HepG2 (cell line): Measurements from ENCODE around the gene TRIM27. TPM values are rescaled to one million over a fixed set of nuclear protein-coding genes. Genes with fewer than 3 reads are reported as not detected.

ENCODE experiments used
- FOSL1 ChIP-seq: sonication (generic); formaldehyde crosslinking; IDR thresholded peaks from 2 replicates; pipeline ENCODE4 v1.9.0; 2021; ENCODE audit warnings: missing genetic modification reagents, borderline replicate concordance
- FOSL2 ChIP-seq: sonication (generic); formaldehyde crosslinking; IDR thresholded peaks from 2 replicates; pipeline ENCODE4 v1.4.0; 2020; ENCODE audit warnings: missing genetic modification reagents
- GTF3A ChIP-seq: sonication (generic); formaldehyde crosslinking; conservative IDR thresholded peaks from 2 replicates; pipeline ENCODE4 v1.4.0; 2020; ENCODE audit warnings: mild to moderate bottlenecking, missing genetic modification reagents
- HNRNPUL1 ChIP-seq: fragments of 200-400 bp; formaldehyde crosslinking; IDR thresholded peaks from 2 replicates; pipeline ENCODE4 v1.6.1; 2017; ENCODE audit warnings: low read depth, mild to moderate bottlenecking, low read length, moderate library complexity
- MAFK ChIP-seq, 2 experiments: IDR thresholded peaks in 1 of 2; conservative IDR thresholded peaks in 1 of 2; 2 replicates each; pipeline ENCODE4 v1.6.1; 2011; ENCODE audit warnings: improper control_type of control experiment in 2 of 2, low read length in 2 of 2
- NFE2 ChIP-seq: sonication (generic); formaldehyde crosslinking; IDR thresholded peaks from 2 replicates; pipeline ENCODE4 v1.4.0; 2020; ENCODE audit warnings: missing genetic modification reagents
- NFE2L2 ChIP-seq: fragments of 150-350 bp; IDR thresholded peaks from 2 replicates; pipeline ENCODE4 v1.6.1; 2014; ENCODE audit warnings: low read length
- POLR2AphosphoS5 ChIP-seq: IDR thresholded peaks from 2 replicates; pipeline ENCODE4 v1.6.1; 2012; ENCODE audit warnings: low read depth, low read length
- ZNF577 ChIP-seq: sonication (generic); formaldehyde crosslinking; IDR thresholded peaks from 2 replicates; pipeline ENCODE4 v1.4.0; 2020; ENCODE audit warnings: mild to moderate bottlenecking, low read depth, missing genetic modification reagents, borderline replicate concordance
- ZNF839 ChIP-seq: sonication (generic); formaldehyde crosslinking; IDR thresholded peaks from 2 replicates; pipeline ENCODE4 v1.4.0; 2020; ENCODE audit warnings: missing genetic modification reagents, mild to moderate bottlenecking, borderline replicate concordance
- polyA plus RNA-seq, 8 experiments: library from polyadenylated mRNA; depleted of rRNA in 3 of 8; stranded (reverse) in 7 of 8; unstranded in 1 of 8; fragments of >200 nt; fragmentation: Illumina TruSeq in 4 of 8; extraction: Trizol in 4 of 8; gene quantifications; 2 replicates each; pipeline versions ENCODE4 v1.2.1 to v1.2.3, GENCODE V29; 2011 to 2016; ENCODE audit warnings: low read depth in 4 of 8, missing spikeins in 1 of 8, mixed read lengths in 1 of 8; ENCODE audit not compliant: insufficient read depth in 1 of 8
- total RNA-seq, 5 experiments: library from RNA; depleted of rRNA; stranded (reverse); fragments of >200 nt; fragmentation: Illumina TruSeq; extraction: Trizol; gene quantifications; 2 replicates each; pipeline ENCODE4 v1.2.3, GENCODE V29; 2016; ENCODE audit warnings: low read depth in 1 of 5
- TF ChIP-seq, protein P1 (sequence below): sonication (generic); formaldehyde crosslinking; IDR thresholded peaks from 2 replicates; pipeline ENCODE4 v1.9.0; 2021; ENCODE audit warnings: mild to moderate bottlenecking, missing genetic modification reagents
- TF ChIP-seq, protein P2 (sequence below): sonication (generic); formaldehyde crosslinking; IDR thresholded peaks from 2 replicates; pipeline ENCODE4 v1.4.0; 2020; ENCODE audit warnings: missing genetic modification reagents, borderline replicate concordance
- TF ChIP-seq, protein P3 (sequence below): IDR thresholded peaks from 2 replicates; pipeline ENCODE4 v1.4.0; 2020; ENCODE audit warnings: mild to moderate bottlenecking, missing genetic modification reagents

The TRIM27 gene
- total and polyA plus RNA-seq, 2 of the 13 experiments (the other 11 are each of a cell fraction or from before 2014, with no cell fraction given), result 88.6 to 112 TPM

DNA sequence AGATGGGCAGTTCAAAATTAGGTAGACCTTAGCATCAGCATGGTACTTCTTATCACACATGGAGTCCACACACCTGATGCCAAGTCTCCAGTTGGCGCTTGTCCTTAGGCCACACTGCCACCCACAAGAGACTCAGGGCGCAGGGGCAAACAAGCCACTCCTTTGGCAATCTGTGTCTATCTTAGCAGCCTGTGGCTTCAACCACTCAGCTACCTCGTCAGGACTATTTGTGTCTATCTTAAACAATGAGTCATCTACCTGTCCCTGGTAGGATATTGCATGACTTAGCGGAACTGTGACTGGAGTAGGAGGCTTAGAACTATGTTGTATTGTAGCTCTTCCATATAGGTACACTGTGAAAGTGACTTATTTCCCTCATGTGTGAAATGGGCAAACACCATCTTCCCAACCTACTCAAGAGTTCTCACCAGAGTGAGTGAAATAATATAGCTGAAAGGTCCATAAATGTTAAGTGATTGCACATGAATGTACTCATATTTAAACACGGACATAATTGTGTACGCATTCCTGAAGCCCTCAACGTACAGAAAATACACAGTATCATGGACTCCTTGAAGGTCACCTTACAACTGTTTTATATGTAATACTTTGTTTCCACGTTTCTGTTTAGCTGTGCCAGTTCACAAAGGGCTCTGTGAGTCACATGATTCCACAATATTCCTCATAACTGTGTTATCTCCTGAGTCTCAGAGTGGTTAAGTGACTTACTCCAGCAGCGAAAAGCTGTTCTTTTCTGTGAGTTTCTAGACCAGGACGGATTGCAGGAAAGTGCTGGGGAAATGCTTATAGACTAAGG lies 1.6 kb downstream of the TRIM27 start (continued):
- TF ChIP-seq NFE2 (CRISPR knock-in tag) (peak; percentile 61), NFE2L2 (peak; percentile 87), FOSL2 (CRISPR knock-in tag) (peak; percentile 97), MAFK (conservative IDR thresholded peaks at IDR 0.05 in 1 of 2, IDR thresholded peaks at IDR 0.05 in 1 of 2; ENCODE audit: low read length in 2 of 2) (peak; percentile 73 to 85), HNRNPUL1 (no peak), ZNF577 (CRISPR knock-in tag) (0 out of 2 replicates have a peak, but pooled peaks have one; percentile 37), FOSL1 (CRISPR knock-in tag) (no peak; the same call in 1 of the 2 replicates), ZNF839 (CRISPR knock-in tag) (no peak), POLR2AphosphoS5 (peak; percentile 8), GTF3A (0 out of 2 replicates have a peak, but pooled peaks have one; percentile 80)
- TF ChIP-seq, protein P1, sequence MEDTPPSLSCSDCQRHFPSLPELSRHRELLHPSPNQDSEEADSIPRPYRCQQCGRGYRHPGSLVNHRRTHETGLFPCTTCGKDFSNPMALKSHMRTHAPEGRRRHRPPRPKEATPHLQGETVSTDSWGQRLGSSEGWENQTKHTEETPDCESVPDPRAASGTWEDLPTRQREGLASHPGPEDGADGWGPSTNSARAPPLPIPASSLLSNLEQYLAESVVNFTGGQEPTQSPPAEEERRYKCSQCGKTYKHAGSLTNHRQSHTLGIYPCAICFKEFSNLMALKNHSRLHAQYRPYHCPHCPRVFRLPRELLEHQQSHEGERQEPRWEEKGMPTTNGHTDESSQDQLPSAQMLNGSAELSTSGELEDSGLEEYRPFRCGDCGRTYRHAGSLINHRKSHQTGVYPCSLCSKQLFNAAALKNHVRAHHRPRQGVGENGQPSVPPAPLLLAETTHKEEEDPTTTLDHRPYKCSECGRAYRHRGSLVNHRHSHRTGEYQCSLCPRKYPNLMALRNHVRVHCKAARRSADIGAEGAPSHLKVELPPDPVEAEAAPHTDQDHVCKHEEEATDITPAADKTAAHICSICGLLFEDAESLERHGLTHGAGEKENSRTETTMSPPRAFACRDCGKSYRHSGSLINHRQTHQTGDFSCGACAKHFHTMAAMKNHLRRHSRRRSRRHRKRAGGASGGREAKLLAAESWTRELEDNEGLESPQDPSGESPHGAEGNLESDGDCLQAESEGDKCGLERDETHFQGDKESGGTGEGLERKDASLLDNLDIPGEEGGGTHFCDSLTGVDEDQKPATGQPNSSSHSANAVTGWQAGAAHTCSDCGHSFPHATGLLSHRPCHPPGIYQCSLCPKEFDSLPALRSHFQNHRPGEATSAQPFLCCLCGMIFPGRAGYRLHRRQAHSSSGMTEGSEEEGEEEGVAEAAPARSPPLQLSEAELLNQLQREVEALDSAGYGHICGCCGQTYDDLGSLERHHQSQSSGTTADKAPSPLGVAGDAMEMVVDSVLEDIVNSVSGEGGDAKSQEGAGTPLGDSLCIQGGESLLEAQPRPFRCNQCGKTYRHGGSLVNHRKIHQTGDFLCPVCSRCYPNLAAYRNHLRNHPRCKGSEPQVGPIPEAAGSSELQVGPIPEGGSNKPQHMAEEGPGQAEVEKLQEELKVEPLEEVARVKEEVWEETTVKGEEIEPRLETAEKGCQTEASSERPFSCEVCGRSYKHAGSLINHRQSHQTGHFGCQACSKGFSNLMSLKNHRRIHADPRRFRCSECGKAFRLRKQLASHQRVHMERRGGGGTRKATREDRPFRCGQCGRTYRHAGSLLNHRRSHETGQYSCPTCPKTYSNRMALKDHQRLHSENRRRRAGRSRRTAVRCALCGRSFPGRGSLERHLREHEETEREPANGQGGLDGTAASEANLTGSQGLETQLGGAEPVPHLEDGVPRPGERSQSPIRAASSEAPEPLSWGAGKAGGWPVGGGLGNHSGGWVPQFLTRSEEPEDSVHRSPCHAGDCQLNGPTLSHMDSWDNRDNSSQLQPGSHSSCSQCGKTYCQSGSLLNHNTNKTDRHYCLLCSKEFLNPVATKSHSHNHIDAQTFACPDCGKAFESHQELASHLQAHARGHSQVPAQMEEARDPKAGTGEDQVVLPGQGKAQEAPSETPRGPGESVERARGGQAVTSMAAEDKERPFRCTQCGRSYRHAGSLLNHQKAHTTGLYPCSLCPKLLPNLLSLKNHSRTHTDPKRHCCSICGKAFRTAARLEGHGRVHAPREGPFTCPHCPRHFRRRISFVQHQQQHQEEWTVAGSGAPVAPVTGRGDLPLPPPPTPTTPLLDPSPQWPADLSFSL, result 0 out of 2 replicates have a peak, but pooled peaks have one; percentile 7
- TF ChIP-seq, protein P2, sequence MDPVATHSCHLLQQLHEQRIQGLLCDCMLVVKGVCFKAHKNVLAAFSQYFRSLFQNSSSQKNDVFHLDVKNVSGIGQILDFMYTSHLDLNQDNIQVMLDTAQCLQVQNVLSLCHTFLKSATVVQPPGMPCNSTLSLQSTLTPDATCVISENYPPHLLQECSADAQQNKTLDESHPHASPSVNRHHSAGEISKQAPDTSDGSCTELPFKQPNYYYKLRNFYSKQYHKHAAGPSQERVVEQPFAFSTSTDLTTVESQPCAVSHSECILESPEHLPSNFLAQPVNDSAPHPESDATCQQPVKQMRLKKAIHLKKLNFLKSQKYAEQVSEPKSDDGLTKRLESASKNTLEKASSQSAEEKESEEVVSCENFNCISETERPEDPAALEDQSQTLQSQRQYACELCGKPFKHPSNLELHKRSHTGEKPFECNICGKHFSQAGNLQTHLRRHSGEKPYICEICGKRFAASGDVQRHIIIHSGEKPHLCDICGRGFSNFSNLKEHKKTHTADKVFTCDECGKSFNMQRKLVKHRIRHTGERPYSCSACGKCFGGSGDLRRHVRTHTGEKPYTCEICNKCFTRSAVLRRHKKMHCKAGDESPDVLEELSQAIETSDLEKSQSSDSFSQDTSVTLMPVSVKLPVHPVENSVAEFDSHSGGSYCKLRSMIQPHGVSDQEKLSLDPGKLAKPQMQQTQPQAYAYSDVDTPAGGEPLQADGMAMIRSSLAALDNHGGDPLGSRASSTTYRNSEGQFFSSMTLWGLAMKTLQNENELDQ (CRISPR knock-in tag), result peak; percentile 58; the same call in 1 of the 2 replicates
- TF ChIP-seq, protein P3, sequence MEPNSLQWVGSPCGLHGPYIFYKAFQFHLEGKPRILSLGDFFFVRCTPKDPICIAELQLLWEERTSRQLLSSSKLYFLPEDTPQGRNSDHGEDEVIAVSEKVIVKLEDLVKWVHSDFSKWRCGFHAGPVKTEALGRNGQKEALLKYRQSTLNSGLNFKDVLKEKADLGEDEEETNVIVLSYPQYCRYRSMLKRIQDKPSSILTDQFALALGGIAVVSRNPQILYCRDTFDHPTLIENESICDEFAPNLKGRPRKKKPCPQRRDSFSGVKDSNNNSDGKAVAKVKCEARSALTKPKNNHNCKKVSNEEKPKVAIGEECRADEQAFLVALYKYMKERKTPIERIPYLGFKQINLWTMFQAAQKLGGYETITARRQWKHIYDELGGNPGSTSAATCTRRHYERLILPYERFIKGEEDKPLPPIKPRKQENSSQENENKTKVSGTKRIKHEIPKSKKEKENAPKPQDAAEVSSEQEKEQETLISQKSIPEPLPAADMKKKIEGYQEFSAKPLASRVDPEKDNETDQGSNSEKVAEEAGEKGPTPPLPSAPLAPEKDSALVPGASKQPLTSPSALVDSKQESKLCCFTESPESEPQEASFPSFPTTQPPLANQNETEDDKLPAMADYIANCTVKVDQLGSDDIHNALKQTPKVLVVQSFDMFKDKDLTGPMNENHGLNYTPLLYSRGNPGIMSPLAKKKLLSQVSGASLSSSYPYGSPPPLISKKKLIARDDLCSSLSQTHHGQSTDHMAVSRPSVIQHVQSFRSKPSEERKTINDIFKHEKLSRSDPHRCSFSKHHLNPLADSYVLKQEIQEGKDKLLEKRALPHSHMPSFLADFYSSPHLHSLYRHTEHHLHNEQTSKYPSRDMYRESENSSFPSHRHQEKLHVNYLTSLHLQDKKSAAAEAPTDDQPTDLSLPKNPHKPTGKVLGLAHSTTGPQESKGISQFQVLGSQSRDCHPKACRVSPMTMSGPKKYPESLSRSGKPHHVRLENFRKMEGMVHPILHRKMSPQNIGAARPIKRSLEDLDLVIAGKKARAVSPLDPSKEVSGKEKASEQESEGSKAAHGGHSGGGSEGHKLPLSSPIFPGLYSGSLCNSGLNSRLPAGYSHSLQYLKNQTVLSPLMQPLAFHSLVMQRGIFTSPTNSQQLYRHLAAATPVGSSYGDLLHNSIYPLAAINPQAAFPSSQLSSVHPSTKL (CRISPR knock-in tag), result peak; percentile 55
